Pancreas (tissue), 10 donors: ENCODE results near the gene AP3B1. TPM values are rescaled to one million over a fixed set of nuclear protein-coding genes. Genes with fewer than 3 reads are reported as not detected.
"Not testable (repeated sequence)": the region's sequence is repeated elsewhere in the genome, so short reads cannot be mapped to it uniquely, and the experiment has no call there.

Source experiments
- ATAC-seq, 4 donors: fragments of 200-7000 bp; cut with Tn5 transposase; one replicate each; pipeline versions ENCODE4 v1.8.0 to v1.9.1; 2020; ENCODE audit warnings: mild to moderate bottlenecking in 4 of 4, moderate library complexity in 4 of 4
- DNase-seq, 6 donors: peaks; one replicate each; pipeline ENCODE4 v3.0.0-alpha.2; 2020
- FAIRE-seq: peaks from 2 replicates; lab custom pipeline; 2012; peaks lifted over from hg19 to GRCh38; lab: Jason Lieb, UNC
- H3K27ac ChIP-seq, 4 donors: fragments of 200-600 bp; sonication (generic); 1 replicate in 3 of 4; 2 replicates in 1 of 4; pipeline versions ENCODE4 v1.5.0 to v1.8.0; 2020
- H3K27me3 ChIP-seq, 4 donors: fragments of 200-600 bp; one replicate each; pipeline ENCODE4 v1.8.0; 2021
- H3K36me3 ChIP-seq, 3 donors: fragments of 200-600 bp; sonication (generic) in 1 of 3; one replicate each; pipeline versions ENCODE4 v1.5.0 to v1.8.0; 2020 to 2021
- H3K4me1 ChIP-seq, 3 donors: fragments of 200-600 bp; one replicate each; pipeline ENCODE4 v1.8.0; 2021
- H3K4me3 ChIP-seq, 4 donors: fragments of 200-600 bp; sonication (generic) in 2 of 4; one replicate each; pipeline versions ENCODE4 v1.5.0 to v1.8.0; 2020 to 2021
- H3K9me3 ChIP-seq, 4 donors: fragments of 200-600 bp; one replicate each; pipeline ENCODE4 v1.8.0; 2021
- CTCF ChIP-seq, 4 donors: fragments of 200-600 bp; sonication (generic) in 3 of 4; IDR thresholded peaks; one replicate each; pipeline versions ENCODE4 v1.5.0 to v1.8.0; 2021; ENCODE audit warnings: antibody characterized with exemption in 4 of 4
- WGBS, 2 donors: extraction: QIAGEN DNeasy Blood & Tissue Kit; methylation state at CpG; one replicate each; pipeline ENCODE4 v1.1.7; 2013; 5-methylcytosine and 5-hydroxymethylcytosine counted together
- intact Hi-C, 3 donors: fragments of 100-400 bp; cut with DNase I; formaldehyde crosslinking; loops; one replicate each; pipeline versions ENCODE4 v1.11.1 to v1.14.2; 2022
- polyA plus RNA-seq, 2 donors: library from polyadenylated mRNA; stranded (reverse); fragments of 200-250 nt; gene quantifications; one replicate each; pipeline ENCODE4 v1.2.3, GENCODE V29; 2013
- total RNA-seq, 6 donors: library from RNA; stranded (reverse); fragmentation: NEBNext Ultra II Directional in 4 of 6; extraction: Animal tissue kit (Norgen Biotek cat#: 25700) in 4 of 6; gene quantifications; one replicate each; pipeline versions ENCODE4 v1.2.1 to v1.2.4, GENCODE V29; 2021 to 2023
- donor health status: healthy with polysubstance abuse.
- donor health status: DM: no; HTN: no; CAD: no; lungs with moderate emphysema.
- donor health status: DM: no; HTN: no; CAD: no.
- donor health status: control.
- donor health status: control.
- donor health status: Bipolar disorder and iron deficiency.
- donor health status: DM: yes; HTN: yes; CAD: no.
- donor health status: DM: no; HTN: no; CAD: no.
- donor health status: DM: no; HTN: no; CAD: no.
- donor health status: DM: yes; HTN: yes; CAD: no.

AP3B1 gene
- total and polyA plus RNA-seq, 8 donors = 11.9 to 26.0 (median 18.2) TPM

GRCh38 chr5:78058625-78059024, 235.9 kb downstream of the AP3B1 start:
- H3K9me3 ChIP-seq = no peaks in the 10 kb centered on the region
- no peak for TF ChIP-seq CTCF (IDR thresholded peaks at IDR 0.05)
- no peaks in the 10 kb centered on the region for H3K4me1 ChIP-seq
- FAIRE-seq (no peak), ATAC-seq (no peak), DNase-seq (no peak)
- no peak overlapping the region for H3K4me3 ChIP-seq
- 92% methylated on average over 2 of the region's 2 CpGs for WGBS, 2 donors
- no peak overlapping the region for H3K27ac ChIP-seq
- intact Hi-C loops = no loop called here
- H3K36me3 ChIP-seq = no peaks in the 10 kb centered on the region
- no peaks in the 10 kb centered on the region for H3K27me3 ChIP-seq

DNA sequence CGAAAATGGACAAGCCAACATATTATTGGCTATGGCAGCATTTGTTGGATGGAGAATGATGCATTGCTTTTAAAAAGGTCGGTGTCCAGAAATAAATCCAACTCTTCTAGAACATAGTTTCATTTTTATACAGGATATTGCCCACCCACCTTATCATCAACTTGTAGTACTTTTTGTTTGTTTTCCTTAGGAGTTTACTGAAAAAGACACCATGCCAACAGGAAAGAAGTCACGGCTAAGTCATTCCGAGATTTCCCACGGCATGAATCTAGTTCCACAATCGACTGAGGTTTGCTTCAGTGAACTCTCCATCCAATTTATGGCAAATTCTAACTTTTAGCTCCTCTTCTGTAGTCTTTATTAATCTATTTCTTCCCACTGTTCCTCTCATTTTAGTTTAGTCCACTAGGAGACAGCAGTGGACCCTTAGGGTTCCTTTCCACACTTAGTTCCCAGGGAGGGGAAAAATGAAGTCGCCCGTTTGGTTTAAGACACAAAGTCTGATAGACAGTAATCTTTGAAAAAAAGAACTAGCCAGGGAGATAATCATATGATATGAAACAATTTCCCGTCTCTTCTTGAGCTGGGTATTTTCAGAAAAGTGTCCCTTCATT, 237.5 kb downstream of the AP3B1 start:
- Histone ChIP-seq H3K27ac (no peak overlapping the region), H3K4me1 (no peaks in the 10 kb centered on the region), H3K4me3 (no peak overlapping the region), H3K36me3 (no peaks in the 10 kb centered on the region), H3K27me3 (no peaks in the 10 kb centered on the region), H3K9me3 (no peaks in the 10 kb centered on the region)
- FAIRE-seq = no peak
- no peak for ATAC-seq
- intact Hi-C loops = no loop called here
- TF ChIP-seq CTCF (IDR thresholded peaks at IDR 0.05) = no peak
- 91 to 93% methylated on average over 9 of the region's 9 CpGs for WGBS, 2 donors
- no peak for DNase-seq

- no peaks in the 10 kb centered on the region for H3K9me3 ChIP-seq
- 88 to 89% methylated on average over 1 of the region's 1 CpG for WGBS, 2 donors
- no peak for TF ChIP-seq CTCF (IDR thresholded peaks at IDR 0.05)
- no peak overlapping the region for H3K4me3 ChIP-seq
- no peaks in the 10 kb centered on the region for H3K4me1 ChIP-seq
- no peak overlapping the region for H3K27ac ChIP-seq
- no peak for FAIRE-seq
- no peak for DNase-seq
- H3K27me3 ChIP-seq = no peaks in the 10 kb centered on the region
- intact Hi-C loops = no loop called here
- H3K36me3 ChIP-seq = no peaks in the 10 kb centered on the region
- ATAC-seq = no peak
These were observed 238.4 kb downstream of the AP3B1 start for GRCh38 chr5:78056053-78056452.

DNA sequence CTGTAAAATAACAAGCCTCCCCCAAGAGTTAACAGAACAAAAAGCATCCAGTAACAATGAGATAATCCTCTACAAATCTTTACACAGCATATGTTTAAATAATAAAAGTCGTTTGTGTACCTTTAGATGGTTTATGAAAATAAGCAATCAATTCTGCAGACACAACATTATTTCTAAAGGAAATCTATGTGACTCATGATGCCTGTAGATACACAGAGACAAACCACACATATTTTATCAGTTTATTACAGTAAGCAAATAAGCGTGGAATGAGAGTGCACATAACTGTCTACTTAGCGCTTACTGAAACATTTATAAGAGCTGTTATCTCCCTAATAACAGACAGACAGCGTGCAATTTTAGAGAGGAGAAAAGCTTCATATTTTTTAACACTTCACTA, 243.6 kb downstream of the AP3B1 start:
- no peaks in the 10 kb centered on the region for H3K9me3 ChIP-seq
- no peaks in the 10 kb centered on the region for H3K4me1 ChIP-seq
- 80 to 82% methylated on average over 4 of the region's 4 CpGs for WGBS, 2 donors
- TF ChIP-seq CTCF (IDR thresholded peaks at IDR 0.05) = no peak
- FAIRE-seq (no peak), ATAC-seq (no peak), DNase-seq (no peak)
- H3K27ac ChIP-seq = no peak overlapping the region
- H3K36me3 ChIP-seq = no peaks in the 10 kb centered on the region
- H3K27me3 ChIP-seq = no peaks in the 10 kb centered on the region
- no peak overlapping the region for H3K4me3 ChIP-seq
- intact Hi-C loops = no loop called here

DNA sequence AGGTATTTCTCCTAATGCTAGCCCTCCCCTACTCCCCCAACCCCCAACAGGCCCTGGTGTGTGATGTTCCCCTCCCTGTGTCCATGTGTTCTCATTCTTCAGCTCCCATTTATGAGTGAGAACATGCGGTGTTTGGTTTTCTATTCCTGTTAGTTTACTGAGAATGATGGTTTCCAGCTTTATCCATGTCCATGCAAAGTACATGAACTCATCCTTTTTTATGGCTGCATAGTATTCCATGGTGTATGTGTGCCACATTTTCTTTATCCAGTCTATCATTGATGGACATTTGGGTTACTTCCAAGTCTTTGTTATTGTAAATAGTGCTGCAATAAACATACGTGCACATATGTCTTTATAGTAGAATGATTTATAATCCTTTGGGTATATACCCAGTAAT, 247.7 kb downstream of the AP3B1 start:
- ATAC-seq, H3K9me3 ChIP-seq, intact Hi-C loops, H3K27me3 ChIP-seq, H3K4me3 ChIP-seq, H3K27ac ChIP-seq, DNase-seq, H3K4me1 ChIP-seq, FAIRE-seq, H3K36me3 ChIP-seq: not testable (repeated sequence)
- 97 to 98% methylated on average over 2 of the region's 2 CpGs for WGBS, 2 donors
